GM12801 (cell line): Measurements from ENCODE around the gene FBXL14.

ENCODE experiments used
- CTCF ChIP-seq: IDR thresholded peaks from one replicate; pipeline ENCODE4 v1.5.1; 2011; ENCODE audit warnings: control low read depth; ENCODE audit not compliant: insufficient read length; ENCODE audit errors: extremely low read depth

FBXL14 gene

GRCh38 chr12:1567852-1568251 lies 26.5 kb downstream of the FBXL14 start:
- no peak for TF ChIP-seq CTCF

- TF ChIP-seq CTCF, result no peak
Observed at GRCh38 chr12:1566449-1567135, 27.8 kb downstream of the FBXL14 start.

- no peak for TF ChIP-seq CTCF
Observed at GRCh38 chr12:1565172-1565571, 29.2 kb downstream of the FBXL14 start.

GRCh38 chr12:1564067-1564466 lies 30.3 kb downstream of the FBXL14 start:
- no peak for TF ChIP-seq CTCF

- TF ChIP-seq CTCF, result no peak
Observed at GRCh38 chr12:1562813-1563407, 31.5 kb downstream of the FBXL14 start.

- TF ChIP-seq CTCF, result no peak
Observed at GRCh38 chr12:1560704-1561103, 33.7 kb downstream of the FBXL14 start.

GRCh38 chr12:1559676-1560091 lies 34.7 kb downstream of the FBXL14 start:
- TF ChIP-seq CTCF, result no peak
